HEK293T (cell line): ENCODE results near the gene NCAPD2.

Source experiments
- ARNT ChIP-seq: fragments of 450-650 bp; IDR thresholded peaks from 2 replicates; pipeline ENCODE4 v1.6.1; 2017; ENCODE audit warnings: mild to moderate bottlenecking
- BHLHE40 ChIP-seq: fragments of 450-650 bp; IDR thresholded peaks from 2 replicates; pipeline ENCODE4 v1.6.1; 2016; ENCODE audit warnings: mild to moderate bottlenecking, moderate library complexity, borderline replicate concordance
- CTBP1 ChIP-seq: fragments of 450-650 bp; IDR thresholded peaks from 2 replicates; pipeline ENCODE4 v1.6.1; 2016; ENCODE audit warnings: borderline replicate concordance
- FOXM1 ChIP-seq: fragments of 450-650 bp; IDR thresholded peaks from 2 replicates; pipeline ENCODE4 v1.6.1; 2017; ENCODE audit warnings: mild to moderate bottlenecking, borderline replicate concordance
- SP1 ChIP-seq: fragments of 450-650 bp; IDR thresholded peaks from 2 replicates; pipeline ENCODE4 v1.6.1; 2017

DNA sequence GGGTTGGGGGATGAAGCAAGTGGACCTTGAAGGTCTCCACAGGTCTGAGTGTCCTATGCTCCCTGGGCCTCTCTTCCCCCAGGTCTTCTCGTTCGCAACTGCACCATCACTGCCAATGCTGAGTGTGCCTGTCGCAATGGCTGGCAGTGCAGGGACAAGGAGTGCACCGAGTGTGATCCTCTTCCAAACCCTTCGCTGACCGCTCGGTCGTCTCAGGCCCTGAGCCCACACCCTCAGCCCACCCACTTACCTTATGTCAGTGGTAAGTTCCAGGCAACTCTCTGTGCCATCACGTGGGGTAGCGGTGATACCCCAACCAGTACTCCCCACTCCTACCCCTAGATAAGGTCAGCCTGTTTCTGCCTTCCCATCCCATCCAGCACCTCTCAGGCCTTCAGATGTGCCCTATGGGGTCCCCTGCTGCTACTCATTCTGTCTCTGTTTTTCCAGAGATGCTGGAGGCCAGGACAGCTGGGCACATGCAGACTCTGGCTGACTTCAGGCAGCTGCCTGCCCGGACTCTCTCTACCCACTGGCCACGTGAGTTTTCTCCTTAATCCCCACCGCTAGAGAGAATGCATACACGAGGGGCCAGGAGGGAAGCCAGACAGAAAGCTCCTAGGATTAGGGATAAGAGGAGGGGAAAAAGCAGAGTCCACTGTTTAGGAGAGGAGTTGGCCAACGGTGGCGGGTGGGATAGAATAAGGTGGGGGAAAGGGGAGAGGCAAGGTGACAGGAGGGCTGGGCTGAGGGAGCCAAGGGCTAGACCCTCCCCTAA is 43.6 kb upstream of the NCAPD2 start:
- TF ChIP-seq BHLHE40 (no peak), CTBP1 (no peak), ARNT (no peak), SP1 (no peak), FOXM1 (no peak)
